AML-193 (cell line): ENCODE data around the gene MACROD2.

Experiments used
- DNase-seq, 2 experiments: peaks; one replicate each; lab custom pipeline; 2025; lab: John Stamatoyannopoulos, UW

Gene MACROD2

DNA sequence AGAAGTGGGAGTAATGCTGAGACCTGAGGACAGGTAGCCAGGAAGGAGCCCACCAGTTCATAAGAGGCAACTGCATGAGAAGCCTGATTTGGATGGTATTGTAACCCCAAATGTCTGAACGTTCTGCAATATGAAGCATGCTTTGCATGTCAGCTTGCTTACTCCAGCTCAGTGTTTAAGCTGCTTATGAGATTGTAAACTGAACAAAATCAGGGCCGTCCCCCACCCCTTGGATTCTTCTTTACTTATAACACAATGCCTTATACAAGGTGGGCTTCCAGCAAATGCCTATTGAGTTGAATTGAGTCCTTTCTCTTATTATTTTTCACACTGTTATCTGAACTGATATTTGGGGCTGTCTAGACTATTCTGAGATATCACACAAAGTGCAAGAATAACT is 1816.6 kb downstream of the MACROD2 start:
- no peak for DNase-seq

DNA sequence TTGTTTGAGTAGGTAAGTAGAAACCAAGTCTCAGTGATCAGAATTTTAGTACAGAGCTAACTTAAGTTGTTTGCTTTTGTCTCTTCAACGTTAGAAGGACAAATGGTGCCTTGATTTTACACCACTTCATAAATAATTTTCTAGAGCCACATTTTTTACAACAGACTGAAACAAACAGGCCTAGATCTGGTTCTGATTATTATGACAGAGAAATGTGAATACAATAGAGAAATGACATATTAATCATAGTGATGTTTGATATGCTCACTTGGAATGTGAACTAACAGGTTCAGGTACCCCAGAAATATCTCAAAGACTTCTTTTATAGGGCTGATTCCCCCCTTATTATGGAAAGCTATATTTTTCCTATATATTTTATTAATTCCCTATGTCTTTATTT is 1817.4 kb downstream of the MACROD2 start:
- no peak for DNase-seq

DNA sequence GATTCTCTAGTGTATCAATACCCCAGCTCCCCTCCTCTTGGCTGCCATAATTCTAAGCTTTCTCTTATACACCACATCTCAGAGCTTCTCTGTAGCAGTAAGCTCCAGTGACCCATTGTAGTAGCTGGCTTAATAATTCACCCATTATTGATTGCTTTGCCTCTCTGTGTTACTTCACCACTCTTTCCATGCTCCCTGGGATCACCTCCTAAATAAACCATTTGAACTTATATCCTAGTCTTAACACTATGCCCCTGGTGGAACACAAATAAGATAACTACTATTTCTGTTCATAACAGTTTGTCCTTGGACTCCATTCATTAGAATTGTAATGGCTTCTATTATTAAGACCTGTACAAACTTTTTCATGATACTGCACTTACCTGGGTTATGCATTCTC is 1819.0 kb downstream of the MACROD2 start:
- no peak for DNase-seq

DNA sequence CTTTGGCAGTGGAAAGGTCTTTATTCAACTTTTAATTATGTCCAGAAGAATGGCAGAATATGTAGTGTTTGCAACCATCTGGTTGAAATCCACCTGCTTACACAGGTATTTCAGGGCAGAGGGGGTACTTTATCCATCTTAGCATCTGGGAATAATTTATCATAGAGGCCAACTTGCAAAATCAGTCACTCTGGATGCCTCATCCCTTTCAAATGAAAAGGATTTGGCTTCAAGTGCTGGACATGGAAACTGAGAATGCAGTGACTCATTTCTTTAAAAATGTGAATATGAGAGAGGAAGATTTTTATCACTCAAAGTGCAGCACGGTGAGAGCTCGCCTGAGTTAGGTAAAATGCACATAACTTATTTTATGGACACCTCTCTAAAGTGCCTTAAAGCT is 1819.6 kb downstream of the MACROD2 start:
- no peak for DNase-seq

DNA sequence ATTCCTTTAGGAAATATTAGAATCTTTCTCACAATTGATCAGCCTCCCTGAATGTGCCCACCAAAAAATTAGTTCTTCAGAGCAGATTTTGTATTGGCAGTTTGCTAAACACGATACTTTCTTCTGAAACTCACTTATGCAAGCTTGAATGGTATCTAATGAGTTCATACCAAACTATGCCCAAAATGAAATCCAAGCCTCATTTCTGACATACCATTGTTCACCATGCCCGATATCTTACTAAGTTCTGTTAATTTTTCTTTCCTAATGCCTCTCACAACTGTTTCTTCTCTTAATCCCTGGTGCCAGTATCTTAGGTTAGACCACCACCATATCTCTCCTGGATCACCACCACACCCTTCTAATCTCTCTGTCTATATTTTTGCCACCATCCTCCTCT is 1822.0 kb downstream of the MACROD2 start:
- DNase-seq = no peak

DNA sequence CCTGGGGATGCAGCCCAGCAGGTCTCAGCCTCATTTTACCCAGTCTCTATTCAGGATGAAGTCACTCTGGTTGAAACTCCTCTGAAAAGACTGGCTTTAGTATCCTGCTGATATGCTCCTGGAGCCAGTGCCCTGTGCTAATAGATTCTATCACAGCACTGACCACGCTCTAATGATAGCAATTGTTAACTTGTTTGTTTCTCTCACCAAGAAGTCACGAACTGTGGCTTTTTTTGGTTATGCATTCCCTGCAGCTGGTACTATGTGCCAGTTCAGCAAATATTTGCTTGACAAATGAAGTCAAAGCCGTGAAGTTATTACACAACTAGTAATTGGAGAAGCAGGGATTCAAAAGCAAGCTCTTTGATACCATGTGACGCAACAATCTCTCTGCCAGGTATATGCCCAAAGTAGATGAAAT is 1823.3 kb downstream of the MACROD2 start:
- no peak for DNase-seq

DNA sequence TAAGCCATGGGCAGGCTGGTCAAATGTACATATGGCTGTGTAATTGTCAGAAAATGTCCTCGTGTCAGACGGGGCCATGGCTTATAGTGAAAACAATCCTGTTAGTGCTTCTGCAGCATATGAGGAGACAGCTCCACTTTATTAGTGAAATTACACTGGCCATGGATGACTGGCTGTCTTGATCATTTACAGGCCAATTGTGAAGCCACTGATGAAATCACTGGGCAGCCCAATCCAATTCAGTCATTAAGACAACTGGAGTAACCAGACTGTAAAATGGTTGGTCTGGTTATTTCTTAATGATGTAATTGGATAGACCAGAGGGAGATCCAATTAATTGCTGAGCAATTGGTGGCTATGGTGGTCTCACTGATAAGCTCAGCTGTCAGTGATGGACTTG is 1828.4 kb downstream of the MACROD2 start:
- DNase-seq = no peak

DNA sequence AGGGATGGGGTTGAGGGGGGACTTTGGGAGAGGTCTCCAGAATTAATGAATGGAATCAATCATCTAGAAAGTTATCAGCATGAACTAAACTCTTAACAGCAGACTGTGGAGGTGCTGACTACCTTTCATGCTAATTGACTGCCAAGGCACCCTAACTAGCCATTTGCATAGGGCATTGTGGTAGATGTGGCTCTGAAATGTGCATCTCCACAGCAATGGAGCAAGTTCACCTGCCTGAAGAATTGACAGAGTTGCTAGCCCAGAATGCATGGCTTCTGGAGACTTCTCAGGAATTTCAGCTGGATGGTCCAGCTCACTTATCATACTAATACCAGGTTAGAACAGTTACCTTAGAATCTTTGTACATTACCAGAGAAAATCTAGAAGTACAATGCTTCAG is 1832.3 kb downstream of the MACROD2 start:
- DNase-seq = no peak

DNA sequence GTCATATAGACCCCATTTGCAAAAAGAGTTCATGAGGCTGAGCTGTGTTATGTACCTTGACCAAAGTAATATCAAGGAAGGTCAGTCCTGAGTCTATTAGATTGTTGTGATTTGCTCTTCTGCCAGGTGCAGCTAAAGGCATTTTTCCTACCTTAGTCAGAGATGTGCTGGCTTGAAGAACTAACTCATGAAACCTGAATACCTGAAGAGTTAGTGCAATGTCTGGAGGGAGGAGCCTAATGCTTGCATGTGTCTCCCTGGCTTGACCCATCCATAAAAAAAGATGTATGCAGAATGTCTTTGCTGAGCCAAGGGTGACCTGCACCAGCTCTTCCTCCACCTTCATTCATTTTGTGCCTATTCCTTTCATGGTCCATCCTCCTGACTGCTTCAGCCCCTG is 1835.9 kb downstream of the MACROD2 start:
- no peak for DNase-seq

DNA sequence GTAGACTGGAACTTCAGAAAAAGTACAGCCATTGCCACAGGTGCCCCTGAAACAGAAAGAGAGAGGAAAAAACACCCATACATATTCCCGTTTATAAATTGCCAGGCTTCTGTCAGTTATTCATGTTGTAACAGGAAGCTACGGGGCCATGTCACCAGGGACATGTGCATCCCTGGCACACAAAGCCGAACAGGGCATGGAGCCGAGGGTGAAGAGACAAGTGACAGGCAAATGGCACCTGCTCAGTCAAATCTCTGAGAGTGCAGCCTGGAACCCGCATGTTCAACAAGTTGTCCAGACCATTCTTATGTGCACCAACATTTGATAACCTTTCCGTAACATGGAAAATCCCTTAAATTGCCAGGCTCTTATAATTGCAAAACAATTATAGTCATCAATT is 1837.2 kb downstream of the MACROD2 start:
- no peak for DNase-seq

DNA sequence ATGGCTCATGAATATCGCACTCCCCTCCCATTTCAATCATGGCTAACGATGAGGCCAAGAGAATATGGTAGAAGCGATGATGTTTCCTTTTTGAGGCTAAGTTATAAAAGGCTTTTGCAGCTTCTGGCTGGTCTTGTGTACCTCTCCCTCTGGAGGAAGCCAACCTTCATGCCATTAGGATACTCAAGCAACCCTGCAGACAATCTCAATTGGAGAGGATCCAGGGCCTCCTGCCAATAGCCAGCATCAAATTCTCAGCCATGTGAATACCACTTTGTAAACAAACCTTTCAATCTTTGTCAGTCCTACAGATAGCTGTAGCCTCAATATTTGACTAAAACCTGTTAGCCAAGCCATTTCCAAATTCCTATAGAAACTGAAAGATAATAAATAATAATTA is 1839.5 kb downstream of the MACROD2 start:
- no peak for DNase-seq

DNA sequence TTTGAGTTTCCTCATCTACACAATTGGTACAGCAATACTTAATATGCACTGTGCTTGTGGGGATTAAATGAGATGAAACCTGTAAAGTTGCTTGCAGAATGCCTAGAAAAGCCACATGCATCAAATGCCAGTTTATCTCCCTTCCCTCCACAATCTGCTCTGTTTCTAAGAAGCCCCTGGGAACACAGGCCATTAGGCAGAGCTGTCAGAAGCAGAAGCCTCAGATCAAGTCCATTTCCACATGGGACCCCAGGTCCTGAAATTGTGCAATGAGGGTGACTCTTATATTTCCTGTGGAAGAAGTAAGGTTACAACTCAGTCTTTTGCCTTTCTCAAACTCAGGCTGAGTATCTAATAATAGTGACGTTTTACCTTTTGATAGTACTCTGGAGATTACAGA is 1840.5 kb downstream of the MACROD2 start:
- no peak for DNase-seq

DNA sequence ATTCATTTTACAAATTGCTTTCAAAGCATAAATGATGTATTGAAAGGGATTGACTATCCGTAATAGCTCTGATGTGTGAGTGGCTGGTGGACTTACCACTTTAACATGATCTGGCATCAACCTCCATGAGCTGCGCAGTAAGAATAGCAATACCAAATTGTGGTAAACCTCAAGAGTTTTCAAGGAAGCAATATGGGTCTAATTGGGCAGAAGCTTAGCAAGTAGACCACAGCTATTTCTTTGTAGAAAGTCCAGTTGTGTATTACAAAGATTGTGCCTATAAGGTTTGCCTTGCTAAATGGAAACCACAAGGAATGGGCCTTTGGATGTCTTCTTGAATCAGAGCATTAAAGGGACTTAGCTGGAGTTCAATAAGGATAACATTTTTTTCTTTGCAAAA is 1841.3 kb downstream of the MACROD2 start:
- DNase-seq = no peak

DNA sequence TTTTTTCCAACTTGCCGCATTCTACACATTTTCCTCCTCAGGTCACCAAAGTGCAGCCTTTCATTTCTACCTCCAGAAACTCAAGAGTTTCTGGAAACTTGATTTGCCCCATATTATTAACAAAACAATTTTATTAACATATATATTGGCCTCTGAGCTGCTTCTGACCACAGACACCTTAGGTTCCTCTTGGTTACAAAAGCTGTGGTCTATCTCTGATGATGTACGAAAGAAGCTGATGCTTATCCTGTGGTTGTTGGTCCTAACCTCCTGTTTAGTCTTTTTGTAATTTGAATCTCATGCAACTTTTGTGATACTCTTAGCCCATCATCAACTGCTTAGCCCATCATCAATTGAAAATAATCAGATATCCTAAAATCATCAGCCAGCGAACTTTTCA is 1842.2 kb downstream of the MACROD2 start:
- DNase-seq = no peak

DNA sequence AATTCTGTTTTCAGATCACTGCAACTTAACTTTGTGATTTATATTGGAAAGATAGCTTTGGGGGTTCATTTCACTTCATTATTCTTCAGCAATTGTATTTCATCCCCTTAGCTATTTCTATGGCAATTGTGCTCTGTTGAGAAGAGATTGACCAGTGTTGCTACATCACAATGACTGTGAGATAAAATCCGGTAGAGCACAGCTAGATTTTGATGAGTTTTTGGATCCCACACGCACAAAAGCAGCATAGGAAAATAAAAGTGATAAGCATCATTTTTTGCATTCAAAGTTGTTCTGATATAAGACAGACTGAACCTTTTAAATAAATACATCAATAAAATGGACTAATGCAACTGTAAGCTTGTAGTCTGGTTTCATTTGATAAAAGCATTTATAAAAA is 1843.2 kb downstream of the MACROD2 start:
- DNase-seq = no peak

DNA sequence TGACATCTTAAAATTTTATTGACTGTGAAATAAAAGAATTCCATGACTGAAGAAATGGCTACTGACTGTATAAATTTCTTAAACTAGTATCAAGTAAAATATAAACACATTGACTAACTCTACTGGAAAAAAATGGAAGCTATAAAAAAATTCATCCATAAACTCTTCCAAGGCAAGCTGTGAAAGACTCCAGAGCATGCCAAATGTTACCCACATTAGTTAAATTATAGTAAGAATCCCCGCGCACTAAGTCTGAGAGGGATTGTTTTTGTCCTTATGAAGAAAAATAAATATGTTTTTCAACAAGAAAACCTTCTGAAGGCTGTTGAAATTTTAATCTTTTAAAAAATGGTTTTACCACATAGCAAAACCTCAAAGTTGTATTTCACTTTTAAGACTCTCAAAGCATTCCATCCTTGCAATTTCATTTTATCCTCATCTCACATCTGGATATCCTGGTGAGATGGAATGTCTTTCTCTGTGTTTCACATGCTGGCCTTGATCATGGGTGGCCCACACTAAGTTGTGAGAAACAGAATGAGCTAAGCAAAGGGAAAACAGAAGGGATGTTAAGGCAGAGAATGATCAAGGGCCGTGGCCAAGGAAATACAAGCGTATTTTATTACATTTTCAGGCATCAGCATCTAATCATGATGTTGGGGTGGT is 1845.5 kb downstream of the MACROD2 start:
- no peak for DNase-seq

DNA sequence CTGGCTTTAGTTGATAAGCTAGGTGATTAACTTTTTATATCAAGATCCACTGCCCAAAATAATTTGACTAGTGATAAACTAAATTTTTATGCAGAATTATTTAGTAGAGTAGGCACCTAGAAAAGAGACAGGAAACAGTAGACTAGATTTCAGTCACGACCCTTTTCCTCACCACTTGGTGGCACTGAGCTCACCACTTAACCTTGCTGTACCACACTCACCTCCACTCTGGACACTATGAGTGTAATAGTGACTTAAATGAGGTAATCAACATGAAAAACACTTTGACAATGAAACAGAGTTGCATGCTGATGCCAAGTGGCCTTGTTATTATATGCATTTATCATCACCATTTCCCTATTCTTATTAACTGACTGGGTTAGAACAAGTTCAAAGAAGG is 1847.6 kb downstream of the MACROD2 start:
- DNase-seq = no peak

DNA sequence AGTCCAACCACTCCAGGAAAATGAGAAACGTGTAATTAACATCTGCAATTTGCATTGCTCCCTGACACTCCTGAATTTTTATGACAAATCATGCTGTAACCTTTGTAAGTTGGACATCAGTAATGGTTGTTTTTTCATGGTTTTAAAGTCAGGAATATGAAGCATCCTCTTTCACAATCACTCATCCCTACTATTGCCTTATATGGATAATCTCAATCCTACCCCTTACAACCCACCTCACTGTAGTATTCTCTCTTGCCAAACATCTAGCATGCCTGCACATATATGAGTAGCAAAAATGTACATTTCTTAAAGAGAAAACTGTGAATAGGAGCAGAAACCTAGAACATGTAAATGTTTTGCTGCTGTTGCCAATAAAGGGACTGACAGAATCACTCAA is 1848.5 kb downstream of the MACROD2 start:
- no peak for DNase-seq

DNA sequence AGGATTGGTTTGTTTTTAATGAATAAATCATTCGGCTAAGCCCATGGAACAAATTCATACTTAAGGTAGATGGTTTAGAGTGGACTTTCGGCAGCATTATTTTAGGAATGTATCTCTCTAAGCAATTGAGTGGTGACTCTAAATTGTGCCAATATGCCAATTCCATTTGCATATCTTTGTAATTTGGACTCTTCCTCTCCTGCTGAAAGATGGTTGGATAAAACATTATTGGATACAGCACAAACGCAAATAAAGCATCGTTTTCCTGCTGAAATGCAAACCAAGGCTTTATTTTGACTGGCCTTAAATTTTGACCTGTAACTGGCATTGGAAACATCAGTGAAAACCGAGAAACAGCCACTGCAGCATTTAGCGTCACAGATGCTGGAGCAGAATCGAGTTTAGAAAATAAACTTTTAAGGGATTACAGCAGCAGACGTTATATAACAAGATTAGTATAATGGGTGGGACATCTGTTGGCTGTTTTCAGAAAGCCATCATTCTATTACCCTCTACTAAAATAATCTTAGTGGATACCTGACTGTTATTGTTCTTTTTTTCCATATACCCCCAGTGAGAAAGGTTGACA is 1852.0 kb downstream of the MACROD2 start:
- DNase-seq = no peak

DNA sequence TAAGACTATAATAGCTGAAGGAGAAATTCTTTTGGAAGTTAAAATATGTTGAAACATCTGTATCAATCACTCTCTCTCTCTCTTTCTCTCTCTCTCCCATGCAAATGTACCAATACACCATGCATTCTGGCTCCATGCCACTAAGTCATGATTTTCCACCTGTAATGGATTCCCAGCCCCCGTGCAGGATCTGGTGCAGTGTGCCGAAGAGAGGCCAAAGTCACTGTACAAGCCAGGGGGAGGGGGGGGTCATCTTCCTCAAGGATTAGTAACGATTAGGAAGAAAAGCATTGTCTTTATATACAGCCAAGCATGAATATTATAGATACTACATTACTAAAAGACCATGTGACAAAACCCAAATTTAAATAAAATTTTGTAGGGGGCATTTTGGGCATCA is 1852.8 kb downstream of the MACROD2 start:
- DNase-seq = no peak

DNA sequence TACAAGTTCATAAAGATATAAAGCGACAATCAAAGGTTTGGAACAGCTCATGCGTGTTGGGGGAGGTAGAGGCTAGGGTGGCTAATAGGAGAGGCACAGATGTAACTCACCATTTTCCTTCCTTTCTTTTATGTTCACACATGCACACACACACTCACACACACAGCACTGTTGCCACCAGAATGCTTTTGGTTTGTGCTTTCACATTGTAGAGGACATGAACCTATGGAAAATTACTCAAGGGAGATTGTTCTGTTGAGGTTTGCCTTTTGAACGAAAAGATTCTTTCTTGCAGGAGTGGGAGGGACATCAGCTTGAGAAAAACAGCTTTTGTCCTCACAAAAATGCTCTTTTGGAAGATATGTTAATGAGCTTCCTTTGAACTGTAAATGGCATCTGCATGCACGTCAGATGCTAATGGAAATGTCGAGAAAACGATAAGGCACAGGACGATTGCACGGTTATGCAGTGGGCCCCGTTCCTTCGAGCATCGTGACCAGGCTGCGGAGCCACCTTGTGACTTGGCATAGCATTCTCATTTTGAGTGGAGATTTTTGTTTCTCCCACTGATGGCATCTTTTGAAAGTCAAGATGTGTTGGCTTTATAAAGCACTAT is 1853.8 kb downstream of the MACROD2 start:
- no peak for DNase-seq

DNA sequence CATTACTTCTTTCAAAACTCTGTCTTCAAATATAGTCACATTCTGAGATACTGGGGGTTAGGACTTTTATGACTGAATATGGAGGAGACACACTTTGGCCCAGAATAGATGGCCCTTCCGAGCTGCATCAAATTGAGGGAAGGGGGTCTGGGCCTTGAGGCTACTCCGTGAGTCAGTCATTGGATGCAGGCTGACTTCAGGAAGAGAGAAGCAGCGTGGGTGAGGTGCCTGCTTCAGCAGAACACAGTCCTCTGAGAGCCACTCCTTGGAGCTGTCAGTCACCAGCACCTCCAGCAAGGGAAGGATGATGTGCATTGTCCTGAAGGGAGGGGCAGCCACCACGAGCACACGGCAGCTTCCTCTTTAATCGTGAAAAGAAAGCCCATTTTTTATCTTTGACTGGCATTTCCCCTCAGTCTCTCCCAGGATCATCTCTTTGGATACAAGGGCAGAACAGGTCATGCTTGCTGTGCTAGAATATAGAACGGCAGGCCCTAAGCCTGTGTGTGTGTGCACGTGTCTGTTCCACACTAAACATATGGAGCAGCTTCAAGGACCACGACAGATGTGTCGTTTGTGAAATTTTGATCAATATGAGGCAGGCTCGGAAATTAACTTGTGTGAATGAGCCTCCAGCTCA is 1856.4 kb downstream of the MACROD2 start:
- no peak for DNase-seq

DNA sequence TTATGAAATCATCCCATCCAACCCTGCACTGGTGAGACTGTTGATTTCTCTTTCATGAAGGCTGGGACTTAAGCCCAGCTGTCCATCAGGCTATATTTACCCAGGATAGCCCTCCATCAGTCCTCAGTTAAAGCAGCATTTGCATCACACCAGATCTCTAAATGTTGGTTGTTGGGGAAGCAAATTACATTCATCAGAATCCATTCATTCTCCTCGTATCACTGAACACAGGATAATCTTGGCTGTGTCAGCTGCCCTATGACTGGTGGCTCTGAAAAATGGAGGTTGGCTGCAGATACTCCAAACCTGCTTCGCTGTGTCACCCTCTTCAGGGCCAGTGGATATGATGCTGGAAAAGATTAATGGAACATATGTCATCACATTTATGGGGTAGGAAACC is 1859.6 kb downstream of the MACROD2 start:
- DNase-seq = no peak
